ENCODE data around the gene DHRS13. TPM values are rescaled to one million over a fixed set of nuclear protein-coding genes. Genes with fewer than 3 reads are reported as not detected.
"Not testable (repeated sequence)": the region's sequence is repeated elsewhere in the genome, so short reads cannot be mapped to it uniquely, and the experiment has no call there.

Gene DHRS13
- total RNA-seq, 1 donor from 2014 or later: 10.1 TPM

DNA sequence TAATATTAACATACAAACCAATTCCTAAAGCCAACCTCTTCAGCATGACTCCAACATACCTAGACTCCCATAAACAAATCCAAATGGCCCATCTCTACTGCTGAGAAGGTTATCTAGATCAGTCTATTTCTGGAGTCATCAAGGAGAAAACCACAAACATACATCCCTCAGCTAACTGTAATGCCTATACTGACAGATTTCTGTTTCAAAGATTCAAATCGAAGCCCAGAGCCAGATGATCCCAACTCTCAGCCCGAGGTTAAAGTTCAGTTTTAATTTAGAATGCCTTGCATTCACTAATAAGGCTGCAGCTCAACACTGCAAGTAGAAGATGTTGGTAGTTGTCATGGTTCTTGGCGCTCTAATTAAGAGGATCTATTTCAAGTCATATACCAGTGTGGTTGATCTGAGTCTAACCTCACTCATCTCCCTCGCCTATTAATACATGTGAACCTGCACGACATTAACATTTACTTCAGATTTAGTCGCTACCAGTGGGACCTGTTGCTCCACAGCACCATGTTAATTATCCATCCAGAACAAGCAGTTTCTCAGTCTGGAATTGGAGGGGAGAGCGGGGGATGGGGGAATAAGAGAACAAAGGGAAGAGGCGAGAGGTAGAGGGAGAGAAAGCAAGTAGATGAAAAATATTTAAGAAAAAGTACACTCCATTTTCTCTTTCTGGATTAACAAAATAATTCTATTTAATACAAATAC, 33.0 kb upstream of the DHRS13 start:
- DNase-seq: no peak

DNA sequence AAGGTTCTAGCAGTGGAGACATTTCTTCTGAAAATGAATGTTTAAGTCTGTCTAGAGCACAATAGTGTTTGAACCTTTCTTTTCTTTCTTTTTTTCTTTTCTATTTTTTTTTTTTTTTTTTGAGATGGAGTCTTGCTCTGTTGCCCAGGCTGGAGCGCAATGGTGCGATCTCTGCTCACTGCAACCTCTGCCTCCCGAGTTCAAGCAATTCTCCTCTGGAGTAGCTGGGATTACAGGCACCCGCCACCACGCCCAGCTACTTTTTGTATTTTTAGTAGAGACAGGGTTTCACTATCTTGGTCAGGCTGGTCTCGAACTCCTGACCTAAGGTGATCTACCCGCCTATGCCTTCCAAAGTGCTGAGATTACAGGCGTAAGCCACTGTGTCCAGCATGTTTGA, 31.6 kb upstream of the DHRS13 start:
- DNase-seq: not testable (repeated sequence)

DNA sequence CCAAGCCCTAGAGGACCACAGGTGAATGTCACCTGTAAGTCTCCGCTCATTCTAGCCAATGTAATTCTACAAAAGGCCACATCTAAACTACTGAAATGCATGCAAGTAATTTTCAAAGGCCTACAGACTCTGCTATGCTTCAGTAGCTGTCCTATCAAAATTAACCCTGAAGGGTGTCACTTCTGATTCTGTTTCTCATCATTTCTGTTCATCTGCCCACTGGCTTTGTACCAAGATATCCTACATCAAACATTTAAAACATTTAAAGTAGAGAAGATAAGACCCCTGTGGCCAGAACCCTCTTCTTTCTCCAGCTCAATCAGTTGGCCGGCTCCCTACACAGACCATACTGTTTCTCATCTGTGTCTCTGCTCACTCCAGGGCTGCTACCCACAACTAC, 26.9 kb upstream of the DHRS13 start:
- DNase-seq: no peak

DNA sequence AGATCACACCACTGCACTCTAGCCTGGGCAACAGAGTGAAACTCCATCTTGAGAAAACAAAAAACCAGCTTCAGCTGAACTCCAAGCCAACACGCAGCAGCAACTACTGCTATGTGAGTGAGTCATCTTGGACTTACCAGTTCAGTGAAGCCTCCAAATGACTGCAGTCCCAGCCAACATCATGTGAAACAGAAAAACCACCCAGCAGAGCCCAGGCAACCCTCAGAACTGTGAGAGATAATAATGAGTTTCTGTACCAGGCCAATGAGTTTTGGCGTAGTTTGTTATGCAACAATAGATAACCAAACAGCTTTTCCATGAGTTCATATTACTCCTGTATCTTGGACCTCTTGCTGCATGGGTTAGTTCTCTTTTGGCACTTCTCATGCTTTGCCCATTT, 25.2 kb upstream of the DHRS13 start:
- DNase-seq: no peak

DNA sequence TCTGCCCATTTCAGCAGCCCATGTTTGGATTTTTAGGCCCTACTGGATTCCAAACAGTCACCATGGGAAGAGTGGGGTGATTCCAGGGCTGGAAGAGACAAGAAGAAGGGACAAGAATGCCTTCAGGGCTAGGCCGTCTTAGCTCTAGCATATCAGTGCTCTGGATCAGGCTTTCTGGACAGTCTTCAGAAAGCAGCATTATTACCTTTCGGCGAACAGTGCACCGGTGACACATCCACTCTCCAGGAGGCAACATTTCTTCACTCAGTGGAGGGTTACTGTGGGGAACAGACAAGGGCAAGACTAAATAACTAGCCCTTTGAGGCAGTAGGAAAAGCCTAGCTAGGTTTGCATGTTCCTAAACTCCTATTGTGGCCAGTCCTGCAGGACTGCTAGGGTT, 23.9 kb upstream of the DHRS13 start:
- no peak for DNase-seq

DNA sequence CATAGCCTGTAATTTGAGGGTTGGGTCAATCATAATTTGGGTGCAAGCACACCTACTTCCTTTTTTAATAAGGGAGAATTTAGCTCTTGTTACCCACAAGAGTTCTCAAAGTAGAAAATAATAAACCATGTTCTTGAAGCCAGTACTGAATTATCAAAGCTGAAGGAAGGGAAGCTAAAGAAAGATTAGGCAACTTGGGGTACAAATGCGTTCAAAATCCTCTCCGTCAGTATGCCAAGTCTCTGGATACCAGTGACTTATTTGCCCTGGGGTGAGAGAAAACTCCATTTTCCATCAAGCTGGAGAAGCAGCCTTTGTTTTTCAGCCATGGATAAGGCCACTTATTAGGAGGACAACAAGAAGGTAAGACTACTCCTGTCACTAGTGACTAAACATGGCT, 23.5 kb upstream of the DHRS13 start:
- no peak for DNase-seq

DNA sequence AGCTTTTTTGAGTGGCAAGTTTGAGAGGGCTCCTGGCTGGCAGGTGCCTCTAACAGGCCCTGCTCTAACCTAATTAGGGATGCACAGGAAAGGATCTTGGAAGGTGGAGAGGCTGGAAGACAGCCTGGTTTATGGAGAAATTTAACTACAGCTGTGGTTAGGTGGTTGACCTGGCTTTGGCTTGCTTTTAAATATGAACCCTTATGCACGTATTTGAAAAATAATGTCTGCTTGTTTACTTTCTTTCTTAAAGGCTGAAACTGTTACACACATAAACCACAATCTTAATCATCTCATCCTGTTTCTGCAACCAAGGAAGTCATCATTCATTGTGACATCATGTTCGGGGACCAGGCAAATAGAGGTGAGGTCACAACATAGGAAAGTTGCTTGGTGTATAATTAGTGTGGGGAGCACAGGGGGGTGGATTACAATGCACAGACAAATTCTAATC, 23.1 kb upstream of the DHRS13 start:
- DNase-seq: no peak

DNA sequence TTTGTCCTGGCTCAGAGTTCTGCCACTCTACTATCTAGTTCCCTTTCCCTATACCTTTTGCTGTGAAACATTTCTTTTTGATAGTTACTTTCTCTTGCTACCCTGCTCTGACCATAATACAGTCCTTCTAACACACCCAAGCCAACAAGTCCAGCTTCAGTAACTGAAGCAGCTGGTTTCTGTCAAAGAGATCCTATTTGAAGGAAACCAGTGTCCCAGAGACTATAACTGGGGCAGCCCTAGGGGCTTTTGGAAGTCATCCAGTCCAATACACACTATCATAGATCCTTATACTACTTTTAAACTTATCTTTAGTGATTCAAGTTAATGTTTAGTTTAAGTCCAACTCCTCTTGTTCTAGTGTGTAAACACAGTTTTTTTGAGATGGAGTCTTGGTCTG, 17.3 kb upstream of the DHRS13 start:
- no peak for DNase-seq

DNA sequence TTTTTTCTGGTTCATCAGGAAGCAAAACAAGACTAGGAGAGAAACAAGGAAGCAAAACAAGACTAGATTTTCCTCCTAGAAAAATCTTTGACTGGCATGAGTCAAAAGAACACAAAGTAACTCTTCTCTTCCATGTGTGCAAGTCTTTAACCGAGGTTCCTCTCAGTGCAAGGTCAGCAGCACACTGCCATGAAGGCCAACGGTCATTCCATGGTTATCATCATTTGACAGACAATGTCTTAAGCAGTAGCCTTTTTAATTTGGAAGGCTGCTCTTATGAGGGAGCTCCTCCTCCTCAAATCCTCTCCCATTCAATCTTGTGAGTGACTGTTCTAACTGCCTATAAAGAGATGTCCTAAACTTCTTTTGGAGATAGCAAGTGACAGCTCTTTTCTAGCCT, 15.4 kb upstream of the DHRS13 start:
- DNase-seq: no peak

DNA sequence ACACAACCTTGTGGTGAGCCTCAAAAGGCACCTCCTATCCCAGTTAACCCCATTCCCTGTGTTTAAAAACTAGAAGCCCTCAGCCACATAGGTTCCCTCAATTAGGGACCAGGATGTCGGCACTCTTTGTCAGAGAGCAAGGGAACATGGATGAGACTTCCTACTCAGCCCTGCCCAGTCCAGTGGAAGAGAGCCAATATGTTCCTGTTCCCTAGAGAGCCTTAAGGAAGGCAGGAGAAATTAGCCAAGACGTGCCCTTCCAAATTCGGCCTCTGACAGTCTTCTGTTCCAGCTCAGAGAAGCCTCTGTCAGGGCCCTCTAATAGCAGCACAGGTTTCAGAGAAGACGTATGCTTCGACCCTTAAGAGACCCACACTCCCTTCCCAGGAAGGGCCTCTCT, 14.6 kb upstream of the DHRS13 start:
- no peak for DNase-seq

DNA sequence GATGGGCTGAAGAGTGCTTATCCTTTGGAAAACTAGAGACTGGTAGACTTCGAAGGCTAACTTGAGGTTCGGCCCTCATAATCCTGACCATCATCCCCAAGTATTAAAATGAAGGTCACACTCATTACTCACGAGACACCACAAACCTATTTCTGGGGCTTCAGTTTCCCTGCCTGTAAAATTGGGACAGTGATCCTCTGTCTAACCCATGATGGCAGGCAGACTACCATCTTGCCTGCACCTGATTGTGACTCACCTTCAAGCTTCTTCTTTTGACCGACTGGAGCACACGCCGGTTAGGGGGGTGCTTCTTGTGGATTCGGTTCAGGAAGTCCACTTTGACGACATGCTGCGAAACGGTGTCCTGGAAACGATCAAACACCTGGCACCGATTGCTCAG, 14.2 kb upstream of the DHRS13 start:
- DNase-seq: no peak

DNA sequence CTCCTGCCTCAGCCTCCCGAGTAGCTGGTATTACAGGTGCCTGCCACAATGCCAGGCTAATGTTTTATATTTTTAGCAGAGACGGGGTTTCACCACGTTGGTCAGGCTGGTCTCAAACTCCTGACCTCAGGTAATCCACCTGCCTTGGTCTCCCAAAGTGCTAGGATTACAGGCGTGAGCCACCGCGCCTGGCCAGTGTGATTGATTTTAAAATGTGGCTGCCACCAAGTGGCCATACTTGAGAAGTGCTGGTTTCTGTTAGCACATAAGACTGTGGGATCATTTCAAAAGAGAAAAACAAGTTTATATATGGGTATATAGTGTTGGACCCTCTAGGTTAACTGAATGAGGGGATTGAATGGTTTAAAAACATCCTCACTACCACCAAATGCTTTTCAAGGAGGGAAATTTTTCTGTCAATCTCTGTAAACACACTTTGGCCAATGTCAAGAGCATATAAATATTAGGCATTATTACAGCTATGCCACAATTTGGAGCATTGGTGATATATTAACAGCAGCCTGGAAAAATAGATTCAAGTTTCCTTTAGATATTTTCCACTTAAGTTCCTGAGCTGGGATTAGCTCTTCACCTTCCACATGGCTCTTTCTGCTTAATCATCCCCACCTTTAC, 13.5 kb upstream of the DHRS13 start:
- DNase-seq: peak; percentile 9

DNA sequence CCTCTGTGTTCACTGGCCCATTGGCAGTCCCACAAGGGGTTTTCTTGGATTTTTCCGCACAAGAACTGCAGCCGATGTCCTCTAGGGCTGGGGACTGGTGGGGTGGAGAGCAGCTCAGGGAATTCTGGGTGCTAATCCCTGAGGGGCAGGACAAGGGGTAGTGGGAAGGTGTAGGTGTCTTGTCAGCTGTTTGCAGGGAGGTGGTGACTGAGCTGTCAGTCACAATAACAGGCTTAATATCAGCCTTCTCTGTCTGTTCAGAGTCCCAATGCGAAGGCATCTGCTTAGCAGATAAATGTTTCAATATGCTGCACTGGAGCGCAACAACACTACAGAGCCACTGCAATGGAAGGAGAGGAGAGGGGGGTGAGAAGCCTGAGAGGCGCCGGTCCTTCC, 10.1 kb upstream of the DHRS13 start:
- DNase-seq: no peak

DNA sequence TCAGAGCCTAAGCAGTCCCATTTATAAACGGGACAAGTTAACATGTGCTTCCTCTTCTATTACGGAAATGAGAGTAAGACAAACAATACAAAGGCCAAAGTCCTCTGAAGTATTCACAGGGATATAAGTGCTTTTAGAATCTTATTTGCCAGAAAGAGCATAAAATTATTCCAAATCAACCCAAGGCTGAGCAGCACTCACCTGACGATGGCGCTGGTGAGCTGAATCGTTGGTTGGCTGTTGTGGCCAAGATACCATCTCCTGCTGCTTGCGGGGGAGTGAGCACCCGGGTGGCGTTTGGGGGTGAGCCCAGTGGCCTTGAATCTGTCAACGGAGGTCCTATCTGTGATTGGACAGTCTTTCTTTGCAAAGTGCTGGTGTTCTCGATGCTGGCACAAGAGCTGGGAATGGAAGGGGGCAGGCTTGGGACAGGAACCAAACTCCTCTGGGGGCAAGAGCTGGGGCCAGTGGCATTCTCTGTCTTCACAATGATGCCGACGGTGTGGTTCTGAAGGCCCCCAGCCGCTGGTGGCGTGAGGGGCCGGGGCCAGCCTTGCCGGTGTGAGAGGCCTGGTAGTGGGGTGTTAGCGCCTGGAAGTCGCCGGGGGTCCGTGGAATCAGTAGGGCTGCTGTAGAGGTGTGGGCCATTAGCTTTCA, 9.5 kb upstream of the DHRS13 start:
- no peak for DNase-seq

DNA sequence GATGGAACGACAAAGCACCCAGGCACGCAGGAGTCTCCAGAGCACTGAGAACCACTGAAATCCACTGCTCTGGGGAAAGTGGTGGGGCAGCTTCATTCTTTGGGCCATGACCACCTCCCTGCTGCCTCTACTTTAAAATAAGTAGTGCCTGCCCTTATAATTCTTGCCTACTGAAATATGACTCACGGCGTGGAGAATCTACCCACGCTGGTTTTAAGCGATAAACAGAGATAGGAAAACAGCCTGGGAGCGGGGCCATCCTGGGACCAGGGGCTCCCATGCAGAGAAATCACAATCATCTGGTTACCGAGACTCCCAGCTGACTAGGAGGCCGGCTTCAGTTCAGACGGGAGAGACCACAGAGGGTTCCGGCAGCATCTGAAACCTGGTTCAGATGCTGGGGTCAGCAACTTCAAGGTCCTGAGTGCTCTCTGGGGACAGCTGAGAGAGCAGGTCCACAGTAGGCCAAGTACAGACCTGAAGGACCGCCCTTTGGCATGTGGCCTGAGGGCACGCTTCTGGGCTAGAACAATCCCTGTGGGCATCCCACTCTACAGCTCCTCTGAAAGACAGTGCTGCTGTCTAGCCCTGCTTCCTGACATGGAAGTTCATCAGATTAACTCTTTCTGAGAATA, 8.6 kb upstream of the DHRS13 start:
- DNase-seq: no peak

DNA sequence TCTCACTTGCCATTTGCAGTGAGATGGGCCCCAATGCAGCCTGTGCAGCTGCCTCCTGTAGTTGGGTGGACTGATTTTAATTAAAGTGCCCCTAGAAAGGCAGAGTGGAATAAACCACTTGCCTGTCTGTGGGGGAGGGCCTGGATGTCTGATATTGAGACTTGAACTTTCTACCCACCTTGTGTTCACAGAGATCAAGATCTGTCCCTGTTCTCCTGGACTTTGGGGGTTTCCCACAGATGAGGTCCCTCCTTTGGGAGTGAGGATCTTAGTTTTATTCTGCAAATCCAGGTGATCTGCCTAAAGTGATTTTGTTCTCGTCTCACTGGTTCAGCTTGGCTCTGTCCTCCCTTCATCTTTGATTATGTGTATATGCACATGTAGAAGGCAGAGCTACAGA, 7.7 kb upstream of the DHRS13 start:
- DNase-seq: no peak

DNA sequence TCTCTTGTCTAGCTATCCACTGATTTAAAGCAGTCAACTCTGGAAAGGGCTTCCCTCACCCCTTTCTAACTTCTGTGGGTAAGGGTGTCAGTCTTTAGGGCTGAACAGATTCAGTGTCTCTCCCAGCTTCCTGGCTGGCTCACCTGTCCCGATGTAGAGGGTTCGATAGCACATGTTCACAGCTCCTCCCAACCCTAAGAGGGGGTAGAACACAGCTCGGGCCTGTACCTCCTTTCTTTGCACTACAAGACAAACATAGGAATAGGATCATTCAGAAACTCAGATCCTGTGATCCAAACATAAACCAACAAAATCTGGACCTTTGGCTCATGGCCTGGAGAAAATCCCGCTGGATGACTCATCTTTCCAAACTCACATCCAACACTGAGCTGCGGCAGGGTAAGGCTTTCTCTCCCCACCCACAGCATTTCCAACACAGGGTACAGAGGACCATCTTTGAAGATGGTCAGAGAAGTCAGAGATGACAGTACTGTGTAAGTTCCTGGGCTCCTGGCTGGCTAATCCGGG, 5.8 kb upstream of the DHRS13 start:
- DNase-seq: peak; percentile 45

DNA sequence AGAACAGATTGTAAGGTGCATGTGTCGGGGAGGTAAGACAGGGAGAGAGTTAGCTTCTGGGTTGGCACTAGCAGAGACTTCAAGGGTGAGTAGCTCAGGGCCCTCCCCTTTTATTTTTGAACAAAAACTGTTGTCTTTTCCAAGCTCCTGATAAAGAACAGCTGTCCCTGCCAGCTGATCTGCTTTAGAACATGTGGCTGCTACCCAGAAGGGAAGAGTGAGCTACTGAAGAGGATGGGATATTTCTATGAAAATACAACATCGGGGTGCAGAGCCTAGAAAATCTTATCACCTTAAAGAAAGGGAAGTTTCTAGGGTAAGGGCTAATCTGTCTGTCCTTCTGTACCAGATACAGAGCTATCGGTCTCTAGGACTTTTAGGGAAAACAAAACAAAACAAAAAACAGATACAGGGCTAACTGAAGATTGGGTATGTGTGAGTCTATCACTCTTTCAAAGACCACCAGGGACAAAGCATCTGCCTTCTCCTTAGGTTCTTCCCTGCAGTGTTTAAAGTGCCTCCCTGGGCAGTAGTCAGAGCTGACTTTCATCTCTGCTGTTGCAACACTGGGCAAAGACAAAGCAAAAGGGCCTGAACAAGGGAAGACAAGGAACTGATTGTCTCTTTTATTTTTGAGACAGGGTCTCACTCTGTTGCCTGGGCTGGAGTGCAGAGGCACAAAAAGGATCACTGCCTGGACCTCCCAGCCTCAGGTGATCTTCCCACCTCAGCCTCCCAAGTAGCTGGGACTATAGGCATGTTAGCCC, 5.0 kb upstream of the DHRS13 start:
- DNase-seq: peak; percentile 37

DNA sequence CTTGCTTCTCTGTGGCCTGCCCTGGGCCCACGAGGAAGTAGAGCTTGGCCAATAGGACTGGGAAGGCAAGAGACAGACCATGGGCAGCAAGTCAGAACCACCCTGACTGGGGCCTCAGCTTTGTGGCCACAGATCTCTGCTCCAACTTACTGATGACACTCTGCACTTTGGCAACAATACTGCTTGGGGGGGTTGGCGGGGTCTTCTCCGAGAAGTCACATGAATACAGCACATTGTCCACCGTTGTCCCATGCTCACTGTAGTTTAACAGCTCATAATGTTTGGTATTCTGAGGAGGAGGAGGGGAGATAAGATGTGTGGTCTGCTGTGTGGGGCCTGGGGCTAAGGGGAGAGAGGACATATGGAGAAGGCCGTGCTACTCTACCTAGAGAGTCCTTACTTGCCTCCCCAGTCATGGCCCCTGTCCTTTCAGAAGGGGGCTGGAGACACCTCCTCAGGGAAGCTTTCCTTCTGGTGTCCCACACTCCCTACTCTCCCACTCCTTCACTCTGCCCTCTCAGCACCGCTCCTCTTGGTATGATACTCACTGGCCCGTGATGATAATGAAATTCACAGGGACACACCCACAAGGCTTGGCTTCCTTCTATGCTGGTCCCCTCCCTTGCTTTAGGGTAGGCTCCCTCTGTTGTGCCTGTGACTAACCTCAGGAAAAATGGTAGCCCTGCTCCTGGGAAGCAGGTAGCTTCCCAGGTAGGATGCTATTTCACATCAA, 4.0 kb upstream of the DHRS13 start:
- no peak for DNase-seq

DNA sequence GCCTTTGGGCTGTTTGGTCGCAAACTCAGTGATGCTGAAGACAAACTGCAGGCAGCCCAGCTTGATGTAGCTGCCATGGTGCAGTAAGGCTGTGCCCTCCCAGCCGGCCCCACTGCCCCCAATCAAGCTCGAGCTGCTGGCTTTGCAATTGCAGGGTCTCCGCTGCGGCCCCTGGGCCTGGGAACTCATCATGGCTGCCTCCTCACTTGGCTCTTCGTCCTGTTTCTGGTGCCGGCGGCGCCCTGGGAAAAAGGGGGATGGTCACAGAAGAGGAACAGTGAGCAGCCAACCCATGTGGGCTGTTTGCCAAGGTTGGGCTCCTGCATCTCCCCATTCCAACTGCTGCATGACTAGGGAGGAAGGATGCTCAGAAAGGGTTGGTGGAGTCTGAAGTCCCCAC, 3.4 kb upstream of the DHRS13 start:
- no peak for DNase-seq

DNA sequence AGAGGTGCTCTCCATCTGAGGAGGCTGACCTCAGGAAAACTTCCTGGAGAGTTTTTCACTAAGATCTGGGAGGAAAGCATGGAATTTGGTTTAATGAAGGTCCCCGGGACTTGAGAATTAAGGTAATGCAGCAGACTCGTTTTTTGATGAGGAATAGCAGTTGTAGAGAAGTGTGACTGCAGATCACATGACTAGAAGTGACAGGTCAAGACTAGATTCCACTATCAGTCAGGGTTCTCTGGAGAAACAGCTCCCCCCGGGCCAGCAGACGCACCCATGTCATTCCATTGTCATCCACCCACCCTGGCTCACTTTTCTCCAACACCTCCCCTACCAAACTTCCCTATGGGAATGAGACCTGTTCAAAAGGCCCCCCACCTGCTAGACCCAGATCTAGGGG, 1.9 kb upstream of the DHRS13 start:
- DNase-seq: no peak

DNA sequence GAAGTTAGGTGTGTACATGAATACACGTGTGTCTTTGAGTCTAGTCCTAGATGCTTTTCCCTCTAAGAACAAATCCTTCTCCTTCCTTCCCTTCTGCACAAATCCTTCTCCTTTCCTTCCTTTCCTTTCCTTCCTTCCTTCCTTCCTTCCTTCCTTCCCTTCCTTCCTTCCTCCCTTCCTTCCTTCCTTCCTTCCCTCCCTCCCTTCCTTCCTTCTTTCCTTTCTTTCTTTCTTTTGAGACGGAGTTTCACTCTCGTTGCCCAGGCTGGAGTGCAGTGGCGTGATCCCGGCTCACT, 615 bp upstream of the DHRS13 start:
- not testable (repeated sequence) for DNase-seq

Data from skin of body (tissue), 2 donors.